T-helper 1 cell (primary cell): ENCODE data around the gene KRTAP10-6.
"Not testable (repeated sequence)": the region's sequence is repeated elsewhere in the genome, so short reads cannot be mapped to it uniquely, and the experiment has no call there.

Source experiments
- DNase-seq, 5 donors: peaks; one replicate each; pipeline ENCODE4 v3.0.0-alpha.2; 2012 to 2020

The KRTAP10-6 gene

GRCh38 chr21:44617071-44617501 is 24.8 kb upstream of the KRTAP10-6 start:
- DNase-seq, result no peak

GRCh38 chr21:44616591-44616926 is 24.3 kb upstream of the KRTAP10-6 start:
- DNase-seq, result no peak

GRCh38 chr21:44615911-44616590 is 23.7 kb upstream of the KRTAP10-6 start:
- DNase-seq, result no peak

- DNase-seq, result no peak
These were observed 23.2 kb upstream of the KRTAP10-6 start for GRCh38 chr21:44615466-44615865.

GRCh38 chr21:44614961-44615391 is 22.7 kb upstream of the KRTAP10-6 start:
- no peak for DNase-seq

- DNase-seq, result no peak
These were observed 21.9 kb upstream of the KRTAP10-6 start for GRCh38 chr21:44614161-44614631.

- DNase-seq, result no peak
These were observed 21.3 kb upstream of the KRTAP10-6 start for GRCh38 chr21:44613386-44614155.

GRCh38 chr21:44612669-44613229 is 20.4 kb upstream of the KRTAP10-6 start:
- no peak for DNase-seq

- no peak for DNase-seq
These were observed 19.8 kb upstream of the KRTAP10-6 start, which contains the start of gene KRTAP10-8 for GRCh38 chr21:44612029-44612486. Gene KRTAP10-8, plus strand, starts transcription at chr21:44612079. Its CDS starts 22 bp downstream, at chr21:44612101.

- DNase-seq, result no peak
These were observed 19.2 kb upstream of the KRTAP10-6 start for GRCh38 chr21:44611551-44611950.

- not testable (repeated sequence) for DNase-seq
These were observed 18.0 kb upstream of the KRTAP10-6 start for GRCh38 chr21:44610157-44610843.

GRCh38 chr21:44609193-44609592 is 16.9 kb upstream of the KRTAP10-6 start:
- DNase-seq, result no peak

- no peak for DNase-seq
These were observed 14.2 kb upstream of the KRTAP10-6 start for GRCh38 chr21:44606495-44606894.

- DNase-seq, result no peak
These were observed 11.6 kb upstream of the KRTAP10-6 start for GRCh38 chr21:44603911-44604310.

GRCh38 chr21:44603109-44603875 is 11.0 kb upstream of the KRTAP10-6 start:
- no peak for DNase-seq

- no peak for DNase-seq
These were observed 10.2 kb upstream of the KRTAP10-6 start for GRCh38 chr21:44602463-44602850.

GRCh38 chr21:44601596-44602462 is 9.5 kb upstream of the KRTAP10-6 start:
- no peak for DNase-seq

GRCh38 chr21:44601091-44601490 is 8.8 kb upstream of the KRTAP10-6 start:
- DNase-seq, result not testable (repeated sequence)

- not testable (repeated sequence) for DNase-seq
These were observed 8.0 kb upstream of the KRTAP10-6 start, which contains the start of gene KRTAP10-7 for GRCh38 chr21:44600118-44600978. Gene KRTAP10-7, plus strand, starts transcription at chr21:44600597. Its CDS starts 25 bp downstream, at chr21:44600622.
